Activated CD8-positive, alpha-beta memory T cell treated with anti-CD3 and anti-CD28 coated beads, Interleukin-2, amount 50 U/mL, for 1 hour (primary cell): ENCODE measurements around the gene MR1.

ENCODE experiments used
- DNase-seq: peaks from one replicate; pipeline ENCODE4 v3.0.0-alpha.2; 2020; ENCODE audit errors: extremely low read depth

The MR1 gene

GRCh38 chr1:181107711-181108110 lies 73.9 kb downstream of the MR1 start:
- DNase-seq = no peak

GRCh38 chr1:181108304-181108867 lies 74.6 kb downstream of the MR1 start:
- DNase-seq = no peak

GRCh38 chr1:181110013-181110412 lies 76.2 kb downstream of the MR1 start:
- DNase-seq = no peak
